GM19025 (cell line): ENCODE measurements around the gene MALAT1.

Experiments used
- ATAC-seq: cut with Tn5 transposase; IDR thresholded peaks from one replicate; pipeline ENCODE4 v1.9.1; 2021; ENCODE audit warnings: mild to moderate bottlenecking, low read depth, moderate library complexity; ENCODE audit not compliant: unreplicated experiment

MALAT1 gene

GRCh38 chr11:65478388-65479183 is 20.3 kb upstream of the MALAT1 start:
- ATAC-seq = no peak

GRCh38 chr11:65479184-65480145 is 19.4 kb upstream of the MALAT1 start:
- ATAC-seq = no peak

GRCh38 chr11:65482306-65482850 is 16.5 kb upstream of the MALAT1 start:
- ATAC-seq = no peak

GRCh38 chr11:65485920-65486219 is 13.0 kb upstream of the MALAT1 start:
- ATAC-seq = no peak

DNA sequence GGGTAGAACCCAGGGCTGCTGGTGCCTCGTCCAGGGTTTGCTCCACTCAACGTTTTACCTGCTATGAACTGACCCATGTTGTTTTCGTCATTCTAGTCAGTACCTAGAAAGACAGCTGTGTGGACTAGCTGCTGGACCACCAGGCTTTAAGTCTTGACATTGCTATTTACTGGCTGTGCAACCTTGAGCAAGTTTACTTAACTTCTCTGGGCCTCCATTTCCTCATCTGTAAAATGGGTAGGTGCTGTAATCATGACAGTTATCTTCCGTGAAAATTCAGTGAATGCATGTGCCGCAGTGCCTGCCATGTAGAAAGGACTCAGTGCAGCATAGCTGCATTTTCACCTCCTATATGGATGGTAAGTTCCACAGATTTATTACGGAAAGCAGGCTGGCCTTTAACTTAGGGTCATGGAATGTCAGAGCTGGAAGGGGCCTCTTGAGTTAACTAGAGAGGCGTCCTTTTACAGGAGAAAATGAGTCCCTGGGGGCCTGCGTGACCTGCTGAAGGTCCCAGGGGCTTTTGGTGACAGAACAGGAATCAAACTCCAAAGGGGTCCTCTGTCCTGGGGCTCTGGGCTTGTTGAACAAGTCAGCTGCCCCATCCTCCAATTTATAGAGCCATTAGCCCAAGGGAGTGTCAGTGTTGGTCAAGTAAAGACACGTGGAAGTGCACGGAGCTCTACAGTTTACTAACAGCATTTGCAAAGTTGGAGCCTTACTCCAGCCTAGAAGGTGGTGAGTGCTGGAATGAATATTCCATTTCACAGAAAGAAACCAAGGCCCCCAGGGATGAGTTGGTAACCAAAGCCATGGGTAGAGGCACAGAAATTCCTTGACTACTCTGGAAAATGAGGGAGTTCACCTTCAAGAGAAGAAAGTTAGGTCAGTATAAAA is 12.0 kb upstream of the MALAT1 start:
- ATAC-seq = no peak

GRCh38 chr11:65487467-65488272 is 11.2 kb upstream of the MALAT1 start:
- no peak for ATAC-seq

- no peak for ATAC-seq
Measured at GRCh38 chr11:65488273-65489034, 10.4 kb upstream of the MALAT1 start.

- no peak for ATAC-seq
Measured at GRCh38 chr11:65489035-65489705, 9.7 kb upstream of the MALAT1 start.

- ATAC-seq = no peak
Measured at GRCh38 chr11:65489706-65490320, 9.0 kb upstream of the MALAT1 start.

GRCh38 chr11:65491163-65491465 is 7.7 kb upstream of the MALAT1 start:
- ATAC-seq = no peak

DNA sequence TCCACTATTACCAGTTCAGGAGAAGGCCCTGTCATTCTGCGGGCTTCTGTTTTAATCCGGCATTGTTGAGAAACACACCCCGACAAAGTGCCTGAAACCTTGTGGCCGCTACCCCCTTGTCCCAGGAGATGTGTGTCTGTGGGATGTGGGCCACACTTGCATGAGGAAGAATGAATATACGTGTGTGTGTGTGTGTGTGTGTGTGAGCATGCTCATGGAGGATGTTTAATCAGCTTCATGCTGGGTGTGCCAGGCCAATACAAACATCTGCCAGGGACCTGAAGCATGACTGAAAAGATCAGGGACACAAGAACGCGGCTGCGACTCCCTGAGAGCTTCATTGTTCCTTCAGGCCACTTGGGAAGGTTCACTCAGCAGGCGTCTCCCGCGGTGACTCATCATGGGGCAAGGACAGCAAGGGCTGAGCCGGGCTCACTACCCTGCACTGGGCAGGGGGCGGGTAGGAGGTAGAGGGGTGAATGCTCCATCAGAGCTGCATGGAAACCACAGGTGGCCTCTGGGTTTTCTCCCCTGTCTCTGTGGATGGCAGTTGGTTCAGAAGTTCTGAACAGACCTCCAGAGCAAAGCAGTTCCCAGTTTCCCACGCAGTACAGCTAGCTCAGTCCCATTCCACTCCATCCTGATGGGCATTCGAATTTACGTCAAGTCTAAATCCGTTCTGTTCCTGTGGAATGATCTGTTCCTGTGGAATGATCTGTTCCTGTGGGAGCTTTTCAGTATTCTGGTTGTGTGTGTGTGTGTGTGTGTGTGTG is 7.0 kb upstream of the MALAT1 start:
- no peak for ATAC-seq

DNA sequence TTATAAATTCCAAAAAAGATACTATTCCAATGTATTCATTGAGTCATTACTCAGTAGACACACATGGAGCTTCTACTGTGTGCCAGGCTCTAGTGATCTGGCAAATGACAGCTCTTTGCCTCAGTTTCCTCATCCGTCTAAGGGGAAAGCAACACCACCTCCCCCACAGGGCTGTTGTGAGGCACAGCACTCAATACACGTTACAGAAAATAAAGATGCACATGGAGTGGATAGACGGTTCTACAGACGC is 6.5 kb upstream of the MALAT1 start:
- ATAC-seq = no peak

GRCh38 chr11:65492637-65493366 is 6.0 kb upstream of the MALAT1 start:
- no peak for ATAC-seq

- no peak for ATAC-seq
Measured at GRCh38 chr11:65493367-65494176, 5.3 kb upstream of the MALAT1 start.

GRCh38 chr11:65496304-65497140 is 2.3 kb upstream of the MALAT1 start:
- no peak for ATAC-seq
